NB4 (cell line): Measurements from ENCODE around the gene RTF2.

Source experiments
- CTCF ChIP-seq: IDR thresholded peaks from one replicate; pipeline ENCODE4 v1.5.1; 2012; ENCODE audit warnings: low read depth, low read length
- MYC ChIP-seq: IDR thresholded peaks from 2 replicates; pipeline ENCODE4 v1.6.1; 2011; ENCODE audit warnings: low read depth, low read length
- POLR2A ChIP-seq: IDR thresholded peaks from 2 replicates; pipeline ENCODE4 v1.6.1; 2011; ENCODE audit warnings: mild to moderate bottlenecking; ENCODE audit not compliant: insufficient read length; ENCODE audit errors: extremely low read depth
- TF ChIP-seq, protein P1 (sequence below): IDR thresholded peaks from 2 replicates; pipeline ENCODE4 v1.6.1; 2011; ENCODE audit warnings: low read depth, low read length

DNA sequence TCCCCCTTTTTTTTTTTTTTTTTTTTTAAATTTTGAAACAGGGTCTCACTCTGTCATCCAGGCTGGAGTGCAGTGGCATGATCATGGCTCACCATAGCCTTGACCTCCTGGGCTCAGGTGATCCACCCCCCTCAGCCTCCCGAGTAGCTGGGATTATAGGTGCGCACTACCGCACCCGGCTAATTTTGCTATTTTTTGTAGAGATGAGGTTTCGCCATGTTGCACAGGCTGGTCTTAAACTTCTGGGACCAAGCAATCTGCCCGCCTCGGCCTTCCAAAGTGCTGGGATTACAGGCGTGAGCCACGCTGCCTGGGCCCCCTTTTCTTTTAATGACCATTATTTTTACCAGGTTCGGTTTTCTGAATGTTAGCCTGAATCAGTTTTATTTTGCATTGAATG, 51.1 kb downstream of the RTF2 start:
- TF ChIP-seq CTCF (no peak), POLR2A (no peak), MYC (no peak)
- TF ChIP-seq, protein P1, sequence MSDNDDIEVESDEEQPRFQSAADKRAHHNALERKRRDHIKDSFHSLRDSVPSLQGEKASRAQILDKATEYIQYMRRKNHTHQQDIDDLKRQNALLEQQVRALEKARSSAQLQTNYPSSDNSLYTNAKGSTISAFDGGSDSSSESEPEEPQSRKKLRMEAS = no peak
